HCT116 (cell line): ENCODE results near the gene OR10G3. TPM values are rescaled to one million over a fixed set of nuclear protein-coding genes. Genes with fewer than 3 reads are reported as not detected.

ENCODE experiments used
- ATAC-seq: fragments of 200-7000 bp; cut with Tn5 transposase; 2 replicates; pipeline ENCODE4 v1.9.1; 2020; ENCODE audit warnings: mild to moderate bottlenecking, moderate library complexity
- BruUV-seq: library from RNA; stranded (reverse); fragments of 400-500 nt; replicated peaks from 2 replicates; lab custom pipeline; 2021; lab: Mats Ljungman, UMichigan
- CTCF ChIA-PET: fragments of 300-600 bp; sonication (Branson Sonifier 250); formaldehyde crosslinking; loops from one replicate; lab custom pipeline; 2021; ENCODE audit warnings: antibody characterized with exemption; lab: Charles Lee
- POLR2A ChIA-PET: fragments of 300-600, 350-600 bp; sonication (Branson Sonifier 250); formaldehyde crosslinking; loops from one replicate; lab custom pipeline; 2021; ENCODE audit warnings: antibody characterized with exemption; lab: Charles Lee
- RAD21 ChIA-PET, 2 experiments: fragments of 300-600 bp; sonication (Branson Sonifier 250); formaldehyde crosslinking; loops; one replicate each; lab custom pipeline; 2023; ENCODE audit warnings: low total read pairs in 2 of 2; ENCODE audit not compliant: uncharacterized antibody in 2 of 2, unreplicated experiment in 2 of 2, low non-redundant PET in 1 of 2; lab: Charles Lee
- DNase-seq: peaks from one replicate; pipeline ENCODE4 v3.0.0-alpha.2; 2010; ENCODE audit warnings: low read depth, low spot score
- H2AFZ ChIP-seq: fragments of 200-600 bp; shearing (Covaris generic), sonication (generic); 2 replicates; pipeline ENCODE4 v1.6.1; 2017; ENCODE audit warnings: low read depth, mixed run types, mixed read lengths, antibody characterized with exemption, low read length; ENCODE audit not compliant: poor library complexity, severe bottlenecking
- H3K27ac ChIP-seq: 2 replicates; pipeline ENCODE4 v1.5.1; 2012; ENCODE audit warnings: low read depth, low read length
- H3K27me3 ChIP-seq: fragments of 200-600 bp; sonication (generic); 2 replicates; pipeline ENCODE4 v1.6.1; 2016; ENCODE audit warnings: mixed run types, low read length, mixed read lengths; ENCODE audit not compliant: insufficient read depth
- H3K36me3 ChIP-seq, 2 experiments: fragments of 200-500 bp in 1 of 2; fragments of 200-600 bp in 1 of 2; sonication (Bioruptor generic) in 1 of 2; sonication (generic) in 1 of 2; 2 replicates each; pipeline versions ENCODE4 v1.5.1 to v1.6.1; 2014 to 2016; ENCODE audit warnings: low read length in 2 of 2, inconsistent platforms in 1 of 2, mixed read lengths in 1 of 2, mixed run types in 1 of 2; ENCODE audit not compliant: insufficient read depth in 2 of 2, control insufficient read depth in 1 of 2
- H3K4me1 ChIP-seq, 2 experiments: fragments of 200-600 bp in 1 of 2; sonication (generic) in 1 of 2; 2 replicates each; pipeline versions ENCODE4 v1.5.1 to v1.6.1; 2012 to 2017; ENCODE audit warnings: low read length in 2 of 2, inconsistent platforms in 1 of 2, mild to moderate bottlenecking in 1 of 2, mixed read lengths in 1 of 2, mixed run types in 1 of 2, moderate library complexity in 1 of 2; ENCODE audit not compliant: insufficient read depth in 2 of 2, control insufficient read depth in 1 of 2
- H3K4me2 ChIP-seq: fragments of 200-600 bp; sonication (generic); 2 replicates; pipeline ENCODE4 v1.6.1; 2017; ENCODE audit warnings: mixed run types, low read length, mixed read lengths
- H3K4me3 ChIP-seq, 2 experiments: fragments of 200-600 bp in 1 of 2; sonication (generic) in 1 of 2; replicated peaks in 1 of 2; 2 replicates each; pipeline ENCODE4 v1.5.1; 2011 to 2016; ENCODE audit warnings: low read length in 2 of 2, control low read depth in 1 of 2, low read depth in 1 of 2, mild to moderate bottlenecking in 1 of 2, mixed read lengths in 1 of 2, mixed run types in 1 of 2
- H3K79me2 ChIP-seq: fragments of 200-600 bp; sonication (generic); 2 replicates; pipeline ENCODE4 v1.6.1; 2017; ENCODE audit warnings: mild to moderate bottlenecking, mixed run types, low read length, moderate library complexity, mixed read lengths; ENCODE audit not compliant: insufficient read depth
- H3K9ac ChIP-seq: fragments of 200-600 bp; sonication (generic); 2 replicates; pipeline ENCODE4 v1.6.1; 2016; ENCODE audit warnings: low read length, mixed read lengths
- H3K9me2 ChIP-seq: fragments of 200-600 bp; sonication (generic), shearing (Covaris generic); 2 replicates; pipeline ENCODE4 v1.6.1; 2017; ENCODE audit warnings: mixed run types, mild to moderate bottlenecking, moderate library complexity; ENCODE audit not compliant: insufficient read depth
- H3K9me3 ChIP-seq, 2 experiments: fragments of 200-500 bp in 1 of 2; fragments of 200-600 bp in 1 of 2; sonication (Bioruptor generic) in 1 of 2; sonication (generic) in 1 of 2; 2 replicates each; pipeline ENCODE4 v1.6.1; 2014 to 2017; ENCODE audit warnings: low read length in 2 of 2, mixed read lengths in 2 of 2, inconsistent platforms in 1 of 2, low read depth in 1 of 2, mild to moderate bottlenecking in 1 of 2, mixed run types in 1 of 2, moderate library complexity in 1 of 2; ENCODE audit not compliant: control insufficient read depth in 1 of 2, insufficient read depth in 1 of 2
- H4K20me1 ChIP-seq: fragments of 200-600 bp; sonication (generic), shearing (Covaris generic); 2 replicates; pipeline ENCODE4 v1.6.1; 2017; ENCODE audit warnings: mixed run types, mild to moderate bottlenecking, moderate library complexity; ENCODE audit not compliant: insufficient read depth
- CEBPB ChIP-seq: IDR thresholded peaks from 2 replicates; pipeline ENCODE4 v1.6.1; 2012; ENCODE audit warnings: low read depth
- POLR2A ChIP-seq: IDR thresholded peaks from 2 replicates; pipeline ENCODE4 v1.7.0; 2011; ENCODE audit warnings: borderline replicate concordance; ENCODE audit not compliant: insufficient read depth, insufficient read length; ENCODE audit errors: extremely low read depth
- POLR2AphosphoS5 ChIP-seq: IDR thresholded peaks from 2 replicates; pipeline ENCODE4 v1.6.1; 2011; ENCODE audit warnings: mild to moderate bottlenecking, low read depth, low read length, moderate library complexity
- RAD21 ChIP-seq: IDR thresholded peaks from 2 replicates; pipeline ENCODE4 v1.6.1; 2012; ENCODE audit warnings: low read depth, mild to moderate bottlenecking
- SIN3A ChIP-seq: IDR thresholded peaks from 2 replicates; pipeline ENCODE4 v1.6.1; 2012; ENCODE audit warnings: low read depth
- YY1 ChIP-seq: IDR thresholded peaks from 2 replicates; pipeline ENCODE4 v1.6.1; 2011; ENCODE audit warnings: low read length, low read depth, moderate library complexity, mild to moderate bottlenecking; ENCODE audit not compliant: insufficient replicate concordance; ENCODE audit errors: extremely low read depth
- ZFX ChIP-seq: fragments of 450-650 bp; IDR thresholded peaks from 2 replicates; pipeline ENCODE4 v1.6.1; 2017
- ZNF274 ChIP-seq: fragments of 200-500 bp; sonication (Bioruptor generic); IDR thresholded peaks from 2 replicates; pipeline ENCODE4 v1.6.1; 2014; ENCODE audit warnings: mild to moderate bottlenecking, low read depth, low read length, inconsistent platforms
- intact Hi-C: fragments of 100-400 bp; cut with micrococcal nuclease; formaldehyde crosslinking; loops from 2 replicates; pipeline ENCODE4 v1.10.0; 2022
- total RNA-seq: library from RNA; stranded (reverse); gene quantifications from one replicate; pipeline ENCODE4 v1.2.1, GENCODE V29; 2021; ENCODE audit not compliant: unreplicated experiment
- TF ChIP-seq, protein P1 (sequence below): IDR thresholded peaks from 2 replicates; pipeline ENCODE4 v1.6.1; 2011; ENCODE audit warnings: mild to moderate bottlenecking, low read length, moderate library complexity; ENCODE audit not compliant: insufficient replicate concordance; ENCODE audit errors: extremely low read depth
- TF ChIP-seq, protein P2 (sequence below): IDR thresholded peaks from 2 replicates; pipeline ENCODE4 v1.6.1; 2012

The OR10G3 gene
- total RNA-seq, 1 experiment from 2014 or later = not detected

DNA sequence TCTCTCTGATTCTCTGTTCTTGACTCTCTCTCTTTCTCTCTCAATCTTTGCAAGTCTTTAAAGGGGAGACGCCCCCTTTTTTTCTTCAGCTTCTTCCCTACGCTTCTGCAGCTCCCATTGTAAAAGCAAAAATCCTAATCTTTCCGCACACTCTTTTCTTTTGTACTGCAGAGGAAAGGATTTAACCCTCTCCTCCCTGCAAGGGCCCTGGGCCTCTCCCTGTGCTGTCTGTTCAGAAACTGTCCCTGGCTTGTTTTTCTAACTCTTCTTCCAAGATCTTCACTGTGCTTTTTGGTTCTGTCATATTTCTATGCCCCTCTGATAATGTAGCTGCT lies 42.8 kb downstream of the OR10G3 start:
- CTCF ChIA-PET = no interaction called here
- BruUV-seq = no TSS peak
- intact Hi-C loops = no loop called here
- ATAC-seq = no peak
- Histone ChIP-seq H3K27ac (no peak overlapping the region), H3K4me3 (no peak overlapping the region), H3K9me3 (no peaks in the 10 kb centered on the region), H3K9ac (no peak overlapping the region), H3K79me2 (no peaks in the 10 kb centered on the region), H3K9me2 (no peaks in the 10 kb centered on the region), H3K36me3 (no peaks in the 10 kb centered on the region), H4K20me1 (no peaks in the 10 kb centered on the region), H2AFZ (no peak overlapping the region), H3K4me1 (no peaks in the 10 kb centered on the region), H3K27me3 (peaks cover 24% of the 10 kb centered on the region; the same call in 1 of the 2 replicates), H3K4me2 (no peak overlapping the region)
- TF ChIP-seq ZFX (no peak), SIN3A (no peak), CEBPB (no peak), POLR2A (no peak), YY1 (no peak), ZNF274 (no peak)
- TF ChIP-seq, protein P1, sequence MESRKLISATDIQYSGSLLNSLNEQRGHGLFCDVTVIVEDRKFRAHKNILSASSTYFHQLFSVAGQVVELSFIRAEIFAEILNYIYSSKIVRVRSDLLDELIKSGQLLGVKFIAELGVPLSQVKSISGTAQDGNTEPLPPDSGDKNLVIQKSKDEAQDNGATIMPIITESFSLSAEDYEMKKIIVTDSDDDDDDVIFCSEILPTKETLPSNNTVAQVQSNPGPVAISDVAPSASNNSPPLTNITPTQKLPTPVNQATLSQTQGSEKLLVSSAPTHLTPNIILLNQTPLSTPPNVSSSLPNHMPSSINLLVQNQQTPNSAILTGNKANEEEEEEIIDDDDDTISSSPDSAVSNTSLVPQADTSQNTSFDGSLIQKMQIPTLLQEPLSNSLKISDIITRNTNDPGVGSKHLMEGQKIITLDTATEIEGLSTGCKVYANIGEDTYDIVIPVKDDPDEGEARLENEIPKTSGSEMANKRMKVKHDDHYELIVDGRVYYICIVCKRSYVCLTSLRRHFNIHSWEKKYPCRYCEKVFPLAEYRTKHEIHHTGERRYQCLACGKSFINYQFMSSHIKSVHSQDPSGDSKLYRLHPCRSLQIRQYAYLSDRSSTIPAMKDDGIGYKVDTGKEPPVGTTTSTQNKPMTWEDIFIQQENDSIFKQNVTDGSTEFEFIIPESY = no peak
- RAD21 ChIA-PET = no interaction called here
- no peak for DNase-seq
- POLR2A ChIA-PET = no interaction called here

DNA sequence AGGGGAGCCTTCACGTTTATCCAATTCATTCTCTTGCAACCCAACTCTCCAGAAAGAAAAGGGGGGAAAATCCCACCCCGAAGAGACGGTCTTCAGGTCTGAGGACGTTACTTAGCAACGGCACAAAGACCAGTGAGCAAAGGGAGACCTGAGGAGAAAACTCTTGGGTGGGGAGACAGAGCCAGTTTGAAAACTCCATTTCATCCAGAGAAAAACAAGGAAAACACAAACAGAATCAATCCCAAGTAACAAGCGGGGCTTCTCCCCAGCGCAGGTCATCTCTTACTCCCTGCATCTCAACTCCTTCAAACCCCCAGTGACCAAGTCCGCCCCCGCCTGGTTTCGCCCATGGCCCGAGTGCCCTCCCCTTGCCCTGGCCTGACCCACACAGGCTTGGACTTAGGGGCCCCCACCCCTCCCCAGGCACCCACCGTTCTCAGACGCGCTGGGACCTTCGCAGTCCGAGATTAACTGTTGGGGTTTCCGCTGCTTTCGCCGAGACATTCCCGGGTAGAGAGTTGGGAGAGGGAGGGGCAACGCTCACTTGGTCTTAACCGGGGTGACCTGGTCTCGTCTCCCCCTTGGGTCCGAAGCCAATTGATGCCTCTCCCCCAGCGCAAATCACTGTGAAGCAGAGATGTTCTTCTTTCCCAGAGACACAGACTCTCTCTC lies 43.3 kb downstream of the OR10G3 start:
- intact Hi-C loops = no loop called here
- Histone ChIP-seq H3K4me3 (no peak overlapping the region), H3K27ac (no peak overlapping the region), H3K27me3 (peaks cover 24% of the 10 kb centered on the region; the same call in 1 of the 2 replicates), H4K20me1 (no peaks in the 10 kb centered on the region), H3K9me3 (no peaks in the 10 kb centered on the region), H3K36me3 (no peaks in the 10 kb centered on the region), H3K4me2 (no peak overlapping the region), H2AFZ (no peak overlapping the region), H3K79me2 (no peaks in the 10 kb centered on the region), H3K9me2 (no peaks in the 10 kb centered on the region), H3K9ac (no peak overlapping the region), H3K4me1 (no peaks in the 10 kb centered on the region)
- DNase-seq (no peak), ATAC-seq (no peak)
- POLR2A ChIA-PET = no interaction called here
- RAD21 ChIA-PET = no interaction called here
- no TSS peak for BruUV-seq
- CTCF ChIA-PET = no interaction called here
- TF ChIP-seq RAD21 = no peak
- no peak for TF ChIP-seq SIN3A
- TF ChIP-seq, protein P1 = no peak
- TF ChIP-seq ZNF274 = no peak
- TF ChIP-seq, protein P2, sequence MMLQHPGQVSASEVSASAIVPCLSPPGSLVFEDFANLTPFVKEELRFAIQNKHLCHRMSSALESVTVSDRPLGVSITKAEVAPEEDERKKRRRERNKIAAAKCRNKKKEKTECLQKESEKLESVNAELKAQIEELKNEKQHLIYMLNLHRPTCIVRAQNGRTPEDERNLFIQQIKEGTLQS = no peak
- TF ChIP-seq POLR2AphosphoS5 = no peak
